Heart right ventricle (tissue), 16 donors: ENCODE data around the gene SDCCAG8. TPM values are rescaled to one million over a fixed set of nuclear protein-coding genes. Genes with fewer than 3 reads are reported as not detected.

Experiments used
- ATAC-seq, 8 donors: fragments of 200-7000 bp; cut with Tn5 transposase; one replicate each; pipeline ENCODE4 v1.9.1; 2020; ENCODE audit warnings: mild to moderate bottlenecking in 8 of 8, moderate library complexity in 8 of 8, moderate number of reproducible peaks in 1 of 8
- DNase-seq, 2 donors: peaks; one replicate each; pipeline ENCODE4 v3.0.0-alpha.2; 2020
- H3K27ac ChIP-seq, 10 donors: fragments of 200-600 bp; sonication (generic) in 2 of 10; one replicate each; pipeline versions ENCODE4 v1.5.0 to v1.8.0; 2020 to 2022; ENCODE audit warnings: mild to moderate bottlenecking in 3 of 10
- H3K27me3 ChIP-seq, 7 donors: fragments of 200-600 bp; one replicate each; pipeline ENCODE4 v1.8.0; 2021 to 2022; ENCODE audit warnings: mild to moderate bottlenecking in 2 of 7
- H3K36me3 ChIP-seq, 9 donors: fragments of 200-600 bp; sonication (generic) in 1 of 9; one replicate each; pipeline versions ENCODE4 v1.5.0 to v1.8.0; 2020 to 2022; ENCODE audit warnings: mild to moderate bottlenecking in 2 of 9
- H3K4me1 ChIP-seq, 9 donors: fragments of 200-600 bp; sonication (generic) in 1 of 9; one replicate each; pipeline versions ENCODE4 v1.5.0 to v1.8.0; 2020 to 2022; ENCODE audit warnings: mild to moderate bottlenecking in 4 of 9
- H3K4me3 ChIP-seq, 10 donors: fragments of 200-600 bp; sonication (generic) in 2 of 10; one replicate each; pipeline versions ENCODE4 v1.5.0 to v1.8.0; 2020 to 2022; ENCODE audit warnings: mild to moderate bottlenecking in 7 of 10, moderate library complexity in 2 of 10
- H3K9me3 ChIP-seq, 11 donors: fragments of 200-600 bp in 10 of 11; sonication (generic) in 2 of 11; one replicate each; pipeline versions ENCODE4 v1.5.0 to v1.8.0; 2013 to 2022; ENCODE audit warnings: mild to moderate bottlenecking in 2 of 11, control low read depth in 1 of 11, moderate library complexity in 1 of 11
- CTCF ChIP-seq, 9 donors: fragments of 200-600 bp; sonication (generic) in 2 of 9; IDR thresholded peaks; one replicate each; pipeline versions ENCODE4 v1.5.0 to v1.8.0; 2021 to 2022; ENCODE audit warnings: antibody characterized with exemption in 9 of 9, mild to moderate bottlenecking in 5 of 9, moderate library complexity in 1 of 9
- WGBS, 2 donors: extraction: QIAGEN DNeasy Blood & Tissue Kit; methylation state at CpG; one replicate each; pipeline ENCODE4 v1.1.7; 2013; ENCODE audit warnings: inconsistent platforms in 1 of 2; 5-methylcytosine and 5-hydroxymethylcytosine counted together
- intact Hi-C, 10 donors: fragments of 100-400 bp; cut with DNase I; formaldehyde crosslinking; loops; one replicate each; pipeline versions ENCODE4 v1.11.1 to v1.14.2; 2022
- polyA plus RNA-seq, 2 donors: library from polyadenylated mRNA; stranded (reverse); fragments of 200-250 nt; gene quantifications; one replicate each; pipeline ENCODE4 v1.2.3, GENCODE V29; 2013
- total RNA-seq, 10 donors: library from RNA; stranded (reverse); fragmentation: NEBNext Ultra II Directional in 3 of 10; extraction: Animal tissue kit (Norgen Biotek cat#: 25700) in 3 of 10; gene quantifications; one replicate each; pipeline versions ENCODE4 v1.2.1 to v1.2.4, GENCODE V29; 2021 to 2023
- donor health status: Arrhythmogenic right ventricular cardiomyopathy.
- donor health status: ischemic (EF 13 %, LVEDD 7.1; RV severe dilation, severe dysfunction).
- donor health status: healthy with polysubstance abuse.
- donor health status: DM: no; HTN: yes; CAD: no.
- donor health status: DM: no; HTN: no; CAD: no.
- donor health status: ischemic (EF 25% LVEDD 6.9; RV normal size, moderate dysfunction).
- donor health status: ischemic (EF 25% LVEDD 5.7; RV mildly dilated, moderate dysfunction).
- donor health status: healthy.
- donor health status: DM: yes; HTN: yes; CAD: no.
- donor health status: Ischemic cardiomyopathy.
- donor health status: ischemic (EF 35%, LVEDD 5.7; RV mildly dilated, moderate dysfunction).
- donor health status: nonischemic (EF 11% LVEDD 7.7; RV severe dilation, severe dysfunction).
- donor health status: DM: yes; HTN: yes; CAD: no.
- donor health status: PGD.
- donor health status: ischemic (EF 29% LVEDD 5.4; RV normal size, mild dysfunction).
- donor health status: nonischemic (EF 23%, LVEDD 6.1; RV moderate dilation, normal function).

The SDCCAG8 gene
- total and polyA plus RNA-seq, 12 donors: 7.7 to 37.1 (median 26.3) TPM

GRCh38 chr1:243505986-243506689 lies 250.3 kb downstream of the SDCCAG8 start:
- no peaks in the 10 kb centered on the region for H3K27me3 ChIP-seq
- DNase-seq (peak; percentile 30 to 62), ATAC-seq (peak; percentile 44 to 91 (median 76))
- WGBS, 2 donors: 55 to 69% methylated on average over 10 of the region's 10 CpGs
- no peak for TF ChIP-seq CTCF (IDR thresholded peaks at IDR 0.05)
- H3K36me3 ChIP-seq: peaks cover 0 to 68% (median 0%) of the 10 kb centered on the region in 9 donors
- H3K9me3 ChIP-seq: no peaks in the 10 kb centered on the region
- intact Hi-C loops: no loop called here
- no peak overlapping the region for H3K4me3 ChIP-seq
- peak overlapping the region in 3 of 10 donors; percentile 2 to 51 (median 13) for H3K27ac ChIP-seq
- peaks cover 0 to 17% (median 9%) of the 10 kb centered on the region in 9 donors for H3K4me1 ChIP-seq

- Histone ChIP-seq H3K36me3 (peaks cover 0 to 70% (median 0%) of the 10 kb centered on the region in 9 donors), H3K4me3 (no peak overlapping the region), H3K4me1 (peaks cover 0 to 17% (median 9%) of the 10 kb centered on the region in 9 donors), H3K27me3 (no peaks in the 10 kb centered on the region), H3K9me3 (no peaks in the 10 kb centered on the region), H3K27ac (peak overlapping the region in 1 of 10 donors; percentile 51)
- ATAC-seq (no peak), DNase-seq (no peak)
- no peak for TF ChIP-seq CTCF (IDR thresholded peaks at IDR 0.05)
- intact Hi-C loops: no loop called here
- WGBS, 2 donors: 84 to 87% methylated on average over 5 of the region's 5 CpGs
These were observed 251.3 kb downstream of the SDCCAG8 start for GRCh38 chr1:243507001-243507671.

GRCh38 chr1:243507672-243508302 lies 251.9 kb downstream of the SDCCAG8 start:
- TF ChIP-seq CTCF (IDR thresholded peaks at IDR 0.05): no peak
- peaks cover 0 to 65% (median 0%) of the 10 kb centered on the region in 9 donors for H3K36me3 ChIP-seq

DNA sequence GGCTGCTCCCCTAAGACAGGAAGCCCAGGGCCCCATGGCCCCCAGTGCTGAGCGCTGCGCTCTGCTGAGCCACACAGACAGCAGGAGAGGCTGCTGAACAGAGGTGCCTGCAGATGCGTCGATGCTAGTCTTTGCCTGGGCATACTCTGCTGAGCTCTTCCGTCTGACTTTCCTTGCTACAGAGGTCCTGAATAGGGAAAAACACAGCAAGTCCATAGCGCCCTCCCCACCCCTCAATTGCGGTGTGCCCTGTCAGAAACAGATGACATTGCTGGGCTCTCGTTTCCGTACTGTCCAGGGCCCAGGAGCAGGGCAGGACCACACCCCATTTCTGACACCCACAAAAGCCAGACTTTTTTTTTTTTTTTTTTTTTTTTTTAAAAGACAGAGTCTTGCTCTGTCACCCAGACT lies 252.5 kb downstream of the SDCCAG8 start:
- TF ChIP-seq CTCF (IDR thresholded peaks at IDR 0.05): no peak
- Histone ChIP-seq H3K4me1 (peaks cover 0 to 17% (median 9%) of the 10 kb centered on the region in 9 donors), H3K27ac (peak overlapping the region in 1 of 10 donors; percentile 33), H3K27me3 (no peaks in the 10 kb centered on the region), H3K4me3 (no peak overlapping the region), H3K36me3 (peaks cover 0 to 60% (median 0%) of the 10 kb centered on the region in 9 donors), H3K9me3 (no peaks in the 10 kb centered on the region)
- ATAC-seq (no peak), DNase-seq (no peak)
- WGBS, 2 donors: 86 to 90% methylated on average over 9 of the region's 9 CpGs
- intact Hi-C loops: no loop called here

More at GRCh38 chr1:243507672-243508302, 251.9 kb downstream of the SDCCAG8 start:
- Histone ChIP-seq H3K4me3 (no peak overlapping the region), H3K4me1 (peaks cover 0 to 17% (median 9%) of the 10 kb centered on the region in 9 donors), H3K9me3 (no peaks in the 10 kb centered on the region), H3K27ac (no peak overlapping the region), H3K27me3 (no peaks in the 10 kb centered on the region)
- DNase-seq (no peak), ATAC-seq (no peak)
- intact Hi-C loops: no loop called here
- 83 to 85% methylated on average over 8 of the region's 8 CpGs for WGBS, 2 donors
